Measurements from ENCODE around the gene TPD52L2.
A peak's percentile ranks its signal among the peaks of the same experiment; 100 is the strongest.

TPD52L2 gene

GRCh38 chr20:63864978-63865640 lies at the start of gene TPD52L2:
TPD52L2 (plus strand) TSS chr20:63865270; CDS start chr20:63865366, 96 bp downstream.
- peak; percentile 96 for DNase-seq (ENCODE audit: low read depth)

GRCh38 chr20:63815615-63816253 lies 49.3 kb upstream of the TPD52L2 start:
- no peak for DNase-seq (ENCODE audit: low read depth)

- no peak for DNase-seq (ENCODE audit: low read depth)
Observed at GRCh38 chr20:63819224-63819921, 45.7 kb upstream of the TPD52L2 start.

- no peak for DNase-seq (ENCODE audit: low read depth)
Observed at GRCh38 chr20:63821811-63822210, 43.3 kb upstream of the TPD52L2 start.

GRCh38 chr20:63822276-63822696 lies 42.8 kb upstream of the TPD52L2 start:
- no peak for DNase-seq (ENCODE audit: low read depth)

- no peak for DNase-seq (ENCODE audit: low read depth)
Observed at GRCh38 chr20:63823691-63824311, 41.3 kb upstream of the TPD52L2 start.

GRCh38 chr20:63825331-63826118 lies 39.5 kb upstream of the TPD52L2 start:
- no peak for DNase-seq (ENCODE audit: low read depth)

- no peak for DNase-seq (ENCODE audit: low read depth)
Observed at GRCh38 chr20:63826753-63827152, 38.3 kb upstream of the TPD52L2 start.

GRCh38 chr20:63828124-63828523 lies 36.9 kb upstream of the TPD52L2 start:
- no peak for DNase-seq (ENCODE audit: low read depth)

- DNase-seq (ENCODE audit: low read depth) = no peak
Observed at GRCh38 chr20:63828545-63828944, 36.5 kb upstream of the TPD52L2 start.

- no peak for DNase-seq (ENCODE audit: low read depth)
Observed at GRCh38 chr20:63828951-63829350, 36.1 kb upstream of the TPD52L2 start.

GRCh38 chr20:63829603-63829944 lies 35.5 kb upstream of the TPD52L2 start:
- no peak for DNase-seq (ENCODE audit: low read depth)

- no peak for DNase-seq (ENCODE audit: low read depth)
Observed at GRCh38 chr20:63829945-63830835, 34.9 kb upstream of the TPD52L2 start.

GRCh38 chr20:63830841-63831588 lies 34.1 kb upstream of the TPD52L2 start, which contains the start of gene ZBTB46:
ZBTB46 (minus strand) TSS chr20:63831264; CDS start chr20:63790757, 40,507 bp downstream.
- no peak for DNase-seq (ENCODE audit: low read depth)

GRCh38 chr20:63831646-63831992 lies 33.5 kb upstream of the TPD52L2 start:
- no peak for DNase-seq (ENCODE audit: low read depth)

GRCh38 chr20:63831993-63832686 lies 32.9 kb upstream of the TPD52L2 start:
- no peak for DNase-seq (ENCODE audit: low read depth)

GRCh38 chr20:63833776-63834490 lies 31.1 kb upstream of the TPD52L2 start:
- DNase-seq (ENCODE audit: low read depth) = no peak

- no peak for DNase-seq (ENCODE audit: low read depth)
Observed at GRCh38 chr20:63834491-63834880, 30.6 kb upstream of the TPD52L2 start.

Data from stimulated activated CD8-positive, alpha-beta memory T cell treated with anti-CD3 and anti-CD28 coated beads, Interleukin-7, amount 100 ng/mL, for 24 hours (primary cell).